GM10248 (cell line): Measurements from ENCODE around the gene CRB2.

Experiments used
- CTCF ChIA-PET: fragments of 300-600 bp; sonication (Branson Sonifier 250); formaldehyde crosslinking; extraction: SDS; loops from one replicate; lab custom pipeline; 2021; ENCODE audit warnings: antibody characterized with exemption; lab: Yijun Ruan, JAX
- POLR2A ChIA-PET: fragments of 350-650 bp; sonication (Branson Sonifier 250); formaldehyde crosslinking; extraction: SDS; loops from one replicate; lab custom pipeline; 2020; ENCODE audit warnings: antibody characterized with exemption; lab: Yijun Ruan, JAX
- DNase-seq: peaks from one replicate; pipeline ENCODE4 v3.0.0; 2012; ENCODE audit errors: extremely low spot score
- CTCF ChIP-seq: IDR thresholded peaks from 2 replicates; pipeline ENCODE4 v1.5.1; 2012; ENCODE audit warnings: mild to moderate bottlenecking, low read depth; ENCODE audit errors: extremely low read depth, missing control alignments, control extremely low read depth

The CRB2 gene

GRCh38 chr9:123391233-123391632 lies 35.2 kb downstream of the CRB2 start:
- TF ChIP-seq CTCF: no peak
- no peak for DNase-seq
- ChIA-PET POLR2A (no interaction called here), CTCF (interaction anchor here (0.9 kb wide), 1 partner anchor 37 kb away, joined by 5 read pairs; no protein-coding TSS in a partner anchor)

DNA sequence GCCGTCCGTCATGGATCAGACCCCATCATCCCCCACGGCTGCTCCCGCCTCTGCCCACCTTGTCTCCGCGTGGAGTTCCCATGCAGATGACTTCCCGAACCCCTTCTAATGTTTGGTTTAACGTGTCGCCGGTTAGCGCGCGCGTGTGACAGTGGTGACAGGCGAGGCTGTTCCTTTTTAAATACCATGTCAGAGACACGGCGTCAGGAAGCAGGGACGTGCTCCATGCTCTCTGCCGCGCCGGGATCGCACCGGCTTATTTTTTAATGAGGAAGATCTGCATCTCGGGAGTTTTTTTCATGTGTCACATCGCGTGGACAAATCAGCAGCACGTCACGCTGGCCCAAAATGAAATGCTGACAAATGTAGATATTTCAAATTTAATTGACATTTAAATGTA lies 35.9 kb downstream of the CRB2 start:
- ChIA-PET POLR2A (no interaction called here), CTCF (interaction anchor here (0.9 kb wide), 1 partner anchor 38 kb away, joined by 5 read pairs; no protein-coding TSS in a partner anchor)
- no peak for TF ChIP-seq CTCF
- no peak for DNase-seq

- ChIA-PET CTCF (interaction anchor here (1.5 kb wide), 1 partner anchor 39 kb away, joined by 3 read pairs; no protein-coding TSS in a partner anchor), POLR2A (no interaction called here)
- no peak for DNase-seq
- TF ChIP-seq CTCF: no peak
These were observed 36.8 kb downstream of the CRB2 start for GRCh38 chr9:123392802-123393201.

GRCh38 chr9:123394291-123395235 lies 38.6 kb downstream of the CRB2 start:
- CTCF ChIA-PET: interaction anchor here (1.5 to 2.5 kb wide), 3 partner anchors 8 to 41 kb away, joined by 3 to 11 read pairs (median 5); no protein-coding TSS in a partner anchor
- POLR2A ChIA-PET: no interaction called here

GRCh38 chr9:123395276-123395688 lies 39.3 kb downstream of the CRB2 start:
- ChIA-PET POLR2A (no interaction called here), CTCF (interaction anchor here (1.1 to 2.5 kb wide), 3 partner anchors 9 to 41 kb away, joined by 3 to 11 read pairs (median 5); no protein-coding TSS in a partner anchor)
- no peak for DNase-seq
- TF ChIP-seq CTCF: no peak

More at GRCh38 chr9:123394291-123395235, 38.6 kb downstream of the CRB2 start:
- no peak for DNase-seq
- no peak for TF ChIP-seq CTCF

GRCh38 chr9:123395689-123396511 lies 39.9 kb downstream of the CRB2 start:
- TF ChIP-seq CTCF: no peak
- DNase-seq: no peak
- CTCF ChIA-PET: interaction anchor here (1.1 to 2.5 kb wide), 3 partner anchors 10 to 42 kb away, joined by 3 to 11 read pairs (median 5); no protein-coding TSS in a partner anchor
- POLR2A ChIA-PET: no interaction called here
